ENCODE measurements around the gene PLCG1. TPM values are rescaled to one million over a fixed set of nuclear protein-coding genes. Genes with fewer than 3 reads are reported as not detected.
"Not testable (repeated sequence)": the region's sequence is repeated elsewhere in the genome, so short reads cannot be mapped to it uniquely, and the experiment has no call there.

The PLCG1 gene
- polyA plus RNA-seq, 1 experiment, result 54.6 TPM

DNA sequence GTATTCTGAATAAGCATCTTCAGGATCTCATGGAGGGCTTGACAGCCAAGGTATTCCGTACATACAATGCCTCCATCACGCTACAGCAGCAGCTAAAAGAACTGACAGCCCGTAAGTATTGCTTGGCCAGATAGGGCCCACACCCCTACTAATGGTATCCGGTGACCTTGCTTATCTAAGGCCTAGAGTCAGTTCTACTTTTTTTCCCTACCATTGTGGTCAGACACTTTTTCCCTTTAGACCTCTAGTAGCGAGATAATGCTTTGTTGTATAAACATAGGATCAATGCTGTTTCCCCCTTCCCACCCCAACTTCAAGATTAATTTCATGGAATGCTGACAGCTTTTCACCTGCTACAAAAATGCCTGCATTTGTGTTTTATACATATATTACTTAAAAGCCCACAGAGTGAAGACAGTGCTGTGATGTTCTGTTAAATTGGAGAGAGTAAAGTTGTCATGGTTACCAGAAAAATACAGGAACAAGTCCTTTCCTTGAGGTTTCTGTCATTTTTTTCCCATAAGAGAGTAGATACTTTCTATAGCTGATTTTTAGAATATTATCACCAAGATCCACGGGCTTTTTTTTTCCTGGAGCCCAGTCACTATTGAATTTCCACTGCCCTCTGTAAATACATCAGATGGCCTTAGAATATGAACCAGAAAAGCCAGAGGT lies 20.9 kb upstream of the PLCG1 start:
- no peaks in the 10 kb centered on the region for H3K27me3 ChIP-seq (ENCODE audit: control insufficient read depth, insufficient read depth, low read length)
- TF ChIP-seq, protein P1, sequence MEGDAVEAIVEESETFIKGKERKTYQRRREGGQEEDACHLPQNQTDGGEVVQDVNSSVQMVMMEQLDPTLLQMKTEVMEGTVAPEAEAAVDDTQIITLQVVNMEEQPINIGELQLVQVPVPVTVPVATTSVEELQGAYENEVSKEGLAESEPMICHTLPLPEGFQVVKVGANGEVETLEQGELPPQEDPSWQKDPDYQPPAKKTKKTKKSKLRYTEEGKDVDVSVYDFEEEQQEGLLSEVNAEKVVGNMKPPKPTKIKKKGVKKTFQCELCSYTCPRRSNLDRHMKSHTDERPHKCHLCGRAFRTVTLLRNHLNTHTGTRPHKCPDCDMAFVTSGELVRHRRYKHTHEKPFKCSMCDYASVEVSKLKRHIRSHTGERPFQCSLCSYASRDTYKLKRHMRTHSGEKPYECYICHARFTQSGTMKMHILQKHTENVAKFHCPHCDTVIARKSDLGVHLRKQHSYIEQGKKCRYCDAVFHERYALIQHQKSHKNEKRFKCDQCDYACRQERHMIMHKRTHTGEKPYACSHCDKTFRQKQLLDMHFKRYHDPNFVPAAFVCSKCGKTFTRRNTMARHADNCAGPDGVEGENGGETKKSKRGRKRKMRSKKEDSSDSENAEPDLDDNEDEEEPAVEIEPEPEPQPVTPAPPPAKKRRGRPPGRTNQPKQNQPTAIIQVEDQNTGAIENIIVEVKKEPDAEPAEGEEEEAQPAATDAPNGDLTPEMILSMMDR (IDR thresholded peaks at IDR 0.05; ENCODE audit: low read depth, low read length), result no peak
- no peak overlapping the region for H3K4me3 ChIP-seq (ENCODE audit: low read depth, low read length)
- no peak for DNase-seq (ENCODE audit: low read depth, low spot score)
- POLR2A ChIA-PET, result interaction anchor here (0.6 kb wide), 1 partner anchor 129 kb away, joined by 6 read pairs; no protein-coding TSS in a partner anchor
- H3K27ac ChIP-seq (ENCODE audit: low read depth, low read length), result no peak overlapping the region
- CTCF ChIA-PET, result interaction anchor here (0.7 kb wide), 3 partner anchors 53 to 223 kb away, joined by 3 to 5 read pairs (median 3); no protein-coding TSS in a partner anchor
- no peaks in the 10 kb centered on the region for H3K9me3 ChIP-seq (ENCODE audit: control insufficient read depth, insufficient read depth, low read length)

DNA sequence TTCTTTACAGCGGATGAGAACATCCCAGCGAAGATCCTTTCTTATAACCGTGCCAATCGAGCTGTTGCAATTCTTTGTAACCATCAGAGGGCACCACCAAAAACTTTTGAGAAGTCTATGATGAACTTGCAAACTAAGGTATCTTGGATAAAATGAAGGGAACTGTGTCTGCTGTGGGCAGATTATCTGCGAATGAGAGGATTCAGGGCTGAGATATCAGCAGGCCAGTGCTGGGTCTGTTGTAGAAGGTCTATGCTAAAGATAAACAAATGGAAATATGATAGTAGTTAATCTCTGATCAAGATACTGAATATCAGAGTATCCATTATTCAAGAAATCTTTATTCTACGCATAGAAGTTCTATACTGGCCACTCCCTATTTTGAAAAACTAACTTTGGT lies 19.2 kb upstream of the PLCG1 start:
- POLR2A ChIA-PET; DNase-seq (ENCODE audit: low read depth, low spot score); H3K27ac ChIP-seq (ENCODE audit: low read depth, low read length); H3K9me3 ChIP-seq (ENCODE audit: control insufficient read depth, insufficient read depth, low read length); H3K27me3 ChIP-seq (ENCODE audit: control insufficient read depth, insufficient read depth, low read length); H3K4me3 ChIP-seq (ENCODE audit: low read depth, low read length): not testable (repeated sequence)
- TF ChIP-seq, protein P1 (IDR thresholded peaks at IDR 0.05; ENCODE audit: low read depth, low read length), result 0 out of 2 replicates have a peak, but pooled peaks have one; percentile 4
- CTCF ChIA-PET, result interaction anchor here (1.2 to 1.5 kb wide), 3 partner anchors 23 to 150 kb away, joined by 4 to 5 read pairs (median 4); no protein-coding TSS in a partner anchor

DNA sequence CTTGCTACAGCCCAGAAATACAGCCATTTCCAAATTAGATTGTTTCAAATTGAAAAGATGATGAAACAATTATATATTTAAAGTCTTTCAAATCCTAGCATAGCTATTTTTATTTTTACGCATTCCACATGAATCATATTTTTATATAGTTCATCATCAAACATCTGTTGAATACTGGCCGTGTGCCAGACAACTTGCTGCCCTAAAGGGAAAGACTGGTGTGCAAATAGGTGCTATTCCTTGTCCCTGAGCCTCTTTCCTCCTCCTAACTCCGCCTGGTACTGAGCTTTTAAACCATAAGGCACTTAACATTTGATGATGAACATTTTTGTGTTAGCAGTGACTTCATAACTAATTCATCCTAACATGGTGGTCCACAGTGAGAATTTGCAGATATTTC lies 18.7 kb upstream of the PLCG1 start:
- Histone ChIP-seq H3K9me3 (ENCODE audit: control insufficient read depth, insufficient read depth, low read length) (no peaks in the 10 kb centered on the region), H3K27ac (ENCODE audit: low read depth, low read length) (no peak overlapping the region), H3K27me3 (ENCODE audit: control insufficient read depth, insufficient read depth, low read length) (no peaks in the 10 kb centered on the region), H3K4me3 (ENCODE audit: low read depth, low read length) (no peak overlapping the region)
- ChIA-PET CTCF (interaction anchor here (1.2 to 1.5 kb wide), 3 partner anchors 24 to 150 kb away, joined by 4 to 5 read pairs (median 4); no protein-coding TSS in a partner anchor), POLR2A (no interaction called here)
- no peak for DNase-seq (ENCODE audit: low read depth, low spot score)
- TF ChIP-seq, protein P1 (IDR thresholded peaks at IDR 0.05; ENCODE audit: low read depth, low read length), result no peak

DNA sequence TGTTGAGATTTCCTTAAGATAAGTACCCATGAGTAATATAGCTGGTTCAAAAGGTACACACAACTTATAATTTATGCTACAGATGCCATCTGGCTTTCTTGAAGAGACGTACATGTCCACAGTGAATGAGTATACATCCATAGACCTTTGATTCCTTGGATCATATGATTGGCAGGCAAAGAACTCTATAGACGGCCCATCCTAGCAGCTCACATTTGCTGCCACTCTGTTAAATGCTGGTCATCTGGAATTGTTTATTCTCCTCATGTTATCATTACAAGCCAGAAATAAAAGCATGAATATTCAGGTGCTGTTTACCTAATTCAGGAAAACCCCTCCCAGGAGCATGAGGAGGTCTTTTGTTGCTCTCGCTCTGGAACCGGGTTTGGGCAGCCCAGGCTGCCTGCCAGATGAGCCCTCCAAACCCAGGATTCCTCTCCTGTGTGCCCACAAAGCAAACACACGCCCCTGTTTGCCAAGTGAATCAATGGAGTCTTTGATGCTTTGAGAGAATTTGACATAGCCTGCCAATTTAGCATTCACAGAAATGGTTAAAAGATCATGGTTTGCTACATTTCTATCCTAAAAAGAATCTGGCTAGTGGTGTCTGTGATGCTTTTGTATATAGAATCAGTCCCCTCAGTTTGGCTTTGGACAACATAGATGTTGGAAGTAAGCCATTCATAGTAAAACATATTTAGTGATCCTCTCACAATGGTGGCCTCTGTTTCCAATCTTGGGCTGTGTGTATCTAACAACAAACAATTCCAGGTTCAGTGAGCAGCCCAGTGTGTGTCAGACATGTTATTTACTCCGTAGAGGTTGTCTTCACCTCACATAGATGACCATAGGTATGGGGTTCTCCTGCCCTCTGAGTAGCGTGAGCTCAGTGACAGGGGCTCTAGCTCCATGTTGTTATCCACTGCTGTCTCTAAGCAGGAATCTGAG lies 17.5 kb upstream of the PLCG1 start:
- ChIA-PET CTCF (interaction anchor here (0.7 to 1.3 kb wide), 3 partner anchors 15 to 152 kb away, joined by 3 to 4 read pairs (median 3); no protein-coding TSS in a partner anchor), POLR2A (no interaction called here)
- H3K27ac ChIP-seq (ENCODE audit: low read depth, low read length), result no peak overlapping the region
- no peak for DNase-seq (ENCODE audit: low read depth, low spot score)
- H3K9me3 ChIP-seq (ENCODE audit: control insufficient read depth, insufficient read depth, low read length), result no peaks in the 10 kb centered on the region
- H3K27me3 ChIP-seq (ENCODE audit: control insufficient read depth, insufficient read depth, low read length), result no peaks in the 10 kb centered on the region
- TF ChIP-seq, protein P1 (IDR thresholded peaks at IDR 0.05; ENCODE audit: low read depth, low read length), result no peak
- H3K4me3 ChIP-seq (ENCODE audit: low read depth, low read length), result no peak overlapping the region

Data from AG04450 (cell line).